SH-SY5Y (cell line): ENCODE results near the gene VIPAS39.

ENCODE experiments used
- GATA2 ChIP-seq: IDR thresholded peaks from 2 replicates; pipeline ENCODE4 v1.6.1; 2011; ENCODE audit warnings: mild to moderate bottlenecking, low read depth, low read length
- GATA3 ChIP-seq: IDR thresholded peaks from 2 replicates; pipeline ENCODE4 v1.6.1; 2011; ENCODE audit warnings: low read depth, mild to moderate bottlenecking, low read length, moderate library complexity

- TF ChIP-seq GATA3 (no peak), GATA2 (no peak)
Observed at GRCh38 chr14:77489041-77489440, 31.6 kb upstream of the VIPAS39 start.
